Gastroesophageal sphincter (tissue), 3 donors: Measurements from ENCODE around the gene MED10.

Experiments used
- EP300 ChIP-seq: sonication (generic); formaldehyde crosslinking; IDR thresholded peaks from one replicate; pipeline ENCODE4 v1.6.1; 2017; ENCODE audit warnings: antibody characterized with exemption, mild to moderate bottlenecking
- POLR2A ChIP-seq, 2 donors: fragments of 450-650 bp; IDR thresholded peaks; one replicate each; pipeline ENCODE4 v1.6.1; 2017; ENCODE audit warnings: antibody characterized with exemption in 2 of 2, mild to moderate bottlenecking in 2 of 2, moderate library complexity in 1 of 2
- POLR2AphosphoS5 ChIP-seq: sonication (generic); formaldehyde crosslinking; IDR thresholded peaks from one replicate; pipeline ENCODE4 v1.6.1; 2017; ENCODE audit warnings: antibody characterized with exemption
- TF ChIP-seq, protein P1 (sequence below), 4 experiments: fragments of 200-600 bp in 2 of 4; fragments of 450-650 bp in 2 of 4; sonication (generic) in 1 of 4; IDR thresholded peaks; one replicate each; pipeline ENCODE4 v1.5.1; 2017 to 2019; ENCODE audit warnings: antibody characterized with exemption in 4 of 4, mild to moderate bottlenecking in 2 of 4, moderate library complexity in 2 of 4

- TF ChIP-seq POLR2AphosphoS5 (no peak), POLR2A (IDR thresholded peaks at IDR 0.05) (no peak), EP300 (no peak)
- TF ChIP-seq, protein P1, sequence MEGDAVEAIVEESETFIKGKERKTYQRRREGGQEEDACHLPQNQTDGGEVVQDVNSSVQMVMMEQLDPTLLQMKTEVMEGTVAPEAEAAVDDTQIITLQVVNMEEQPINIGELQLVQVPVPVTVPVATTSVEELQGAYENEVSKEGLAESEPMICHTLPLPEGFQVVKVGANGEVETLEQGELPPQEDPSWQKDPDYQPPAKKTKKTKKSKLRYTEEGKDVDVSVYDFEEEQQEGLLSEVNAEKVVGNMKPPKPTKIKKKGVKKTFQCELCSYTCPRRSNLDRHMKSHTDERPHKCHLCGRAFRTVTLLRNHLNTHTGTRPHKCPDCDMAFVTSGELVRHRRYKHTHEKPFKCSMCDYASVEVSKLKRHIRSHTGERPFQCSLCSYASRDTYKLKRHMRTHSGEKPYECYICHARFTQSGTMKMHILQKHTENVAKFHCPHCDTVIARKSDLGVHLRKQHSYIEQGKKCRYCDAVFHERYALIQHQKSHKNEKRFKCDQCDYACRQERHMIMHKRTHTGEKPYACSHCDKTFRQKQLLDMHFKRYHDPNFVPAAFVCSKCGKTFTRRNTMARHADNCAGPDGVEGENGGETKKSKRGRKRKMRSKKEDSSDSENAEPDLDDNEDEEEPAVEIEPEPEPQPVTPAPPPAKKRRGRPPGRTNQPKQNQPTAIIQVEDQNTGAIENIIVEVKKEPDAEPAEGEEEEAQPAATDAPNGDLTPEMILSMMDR (IDR thresholded peaks at IDR 0.05), result no peak
Measured at GRCh38 chr5:6350277-6351090, 27.9 kb downstream of the MED10 start.
